Fibroblast of lung (primary cell): ENCODE data around the gene XPR1.

Experiments
- EZH2 ChIP-seq: IDR thresholded peaks from 2 replicates; pipeline ENCODE4 v1.5.1; 2012; ENCODE audit warnings: low read length, control low read depth, mild to moderate bottlenecking; ENCODE audit errors: missing control alignments
- TF ChIP-seq, protein P1 (sequence below), 2 donors: IDR thresholded peaks in 1 of 2; conservative IDR thresholded peaks in 1 of 2; 1 replicate in 1 of 2; 2 replicates in 1 of 2; pipeline ENCODE4 v1.5.1; 2011 to 2012; ENCODE audit warnings: low read length in 2 of 2, control low read depth in 1 of 2, inconsistent platforms in 1 of 2, low read depth in 1 of 2, mild to moderate bottlenecking in 1 of 2

GRCh38 chr1:180586671-180587155 is 45.1 kb upstream of the XPR1 start:
- TF ChIP-seq, protein P1, sequence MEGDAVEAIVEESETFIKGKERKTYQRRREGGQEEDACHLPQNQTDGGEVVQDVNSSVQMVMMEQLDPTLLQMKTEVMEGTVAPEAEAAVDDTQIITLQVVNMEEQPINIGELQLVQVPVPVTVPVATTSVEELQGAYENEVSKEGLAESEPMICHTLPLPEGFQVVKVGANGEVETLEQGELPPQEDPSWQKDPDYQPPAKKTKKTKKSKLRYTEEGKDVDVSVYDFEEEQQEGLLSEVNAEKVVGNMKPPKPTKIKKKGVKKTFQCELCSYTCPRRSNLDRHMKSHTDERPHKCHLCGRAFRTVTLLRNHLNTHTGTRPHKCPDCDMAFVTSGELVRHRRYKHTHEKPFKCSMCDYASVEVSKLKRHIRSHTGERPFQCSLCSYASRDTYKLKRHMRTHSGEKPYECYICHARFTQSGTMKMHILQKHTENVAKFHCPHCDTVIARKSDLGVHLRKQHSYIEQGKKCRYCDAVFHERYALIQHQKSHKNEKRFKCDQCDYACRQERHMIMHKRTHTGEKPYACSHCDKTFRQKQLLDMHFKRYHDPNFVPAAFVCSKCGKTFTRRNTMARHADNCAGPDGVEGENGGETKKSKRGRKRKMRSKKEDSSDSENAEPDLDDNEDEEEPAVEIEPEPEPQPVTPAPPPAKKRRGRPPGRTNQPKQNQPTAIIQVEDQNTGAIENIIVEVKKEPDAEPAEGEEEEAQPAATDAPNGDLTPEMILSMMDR (conservative IDR thresholded peaks at IDR 0.05 in 1 of 2, IDR thresholded peaks at IDR 0.05 in 1 of 2; ENCODE audit: low read depth in 1 of 2, low read length in 2 of 2) = no peak
- TF ChIP-seq EZH2 = no peak
